Activated CD8-positive, alpha-beta T cell treated with anti-CD3 and anti-CD28 coated beads for 36 hours (primary cell): Measurements from ENCODE around the gene BTBD2. TPM values are rescaled to one million over a fixed set of nuclear protein-coding genes. Genes with fewer than 3 reads are reported as not detected.

Source experiments
- ATAC-seq: fragments of 200-7000 bp; cut with Tn5 transposase; one replicate; pipeline ENCODE4 v1.10.0; 2021; ENCODE audit warnings: mild to moderate bottlenecking, moderate library complexity
- CTCF ChIA-PET: fragments of 350-600 bp; sonication (Branson Sonifier 250); formaldehyde crosslinking; loops from one replicate; lab custom pipeline; 2021; ENCODE audit warnings: antibody characterized with exemption; lab: Charles Lee
- POLR2A ChIA-PET: fragments of 350-600 bp; sonication (Branson Sonifier 250); formaldehyde crosslinking; loops from one replicate; lab custom pipeline; 2021; ENCODE audit warnings: antibody characterized with exemption; lab: Charles Lee
- DNase-seq: peaks from one replicate; pipeline ENCODE4 v3.0.0-alpha.2; 2020
- H3K27ac Mint-ChIP-seq: one replicate; pipeline ENCODE4 v1.8.0; 2021; ENCODE audit warnings: mild to moderate bottlenecking, mixed read lengths
- H3K27me3 Mint-ChIP-seq: one replicate; pipeline ENCODE4 v1.8.0; 2021; ENCODE audit warnings: mixed read lengths
- H3K36me3 Mint-ChIP-seq: one replicate; pipeline ENCODE4 v1.8.0; 2021; ENCODE audit warnings: low read depth, mixed read lengths
- H3K4me1 Mint-ChIP-seq: one replicate; pipeline ENCODE4 v1.8.0; 2021; ENCODE audit warnings: low read depth, mixed read lengths
- H3K4me3 Mint-ChIP-seq: one replicate; pipeline ENCODE4 v1.8.0; 2021; ENCODE audit warnings: mild to moderate bottlenecking, moderate library complexity, mixed read lengths
- H3K9me3 Mint-ChIP-seq: one replicate; pipeline ENCODE4 v1.8.0; 2021; ENCODE audit warnings: mixed read lengths
- CTCF ChIP-seq: fragments of 200-600 bp; IDR thresholded peaks from one replicate; pipeline ENCODE4 v1.8.0; 2022; ENCODE audit warnings: antibody characterized with exemption, mild to moderate bottlenecking
- intact Hi-C: fragments of 100-400 bp; cut with micrococcal nuclease; formaldehyde crosslinking; loops from one replicate; pipeline ENCODE4 v1.10.0; 2022
- total RNA-seq, 2 experiments: library from RNA; stranded (reverse); gene quantifications; one replicate each; pipeline ENCODE4 v1.2.3, GENCODE V29; 2021

The BTBD2 gene
- total RNA-seq, 2 experiments from 2014 or later = 36.5 to 44.6 TPM

- CTCF ChIA-PET = no interaction called here
- no peak for DNase-seq
- intact Hi-C loops = no loop called here
- Mint-ChIP-seq H3K4me1 (peaks cover 8% of the 10 kb centered on the region), H3K27me3 (no peaks in the 10 kb centered on the region), H3K4me3 (no peak overlapping the region), H3K36me3 (peaks cover 3% of the 10 kb centered on the region), H3K9me3 (no peaks in the 10 kb centered on the region), H3K27ac (no peak overlapping the region)
- ATAC-seq = no peak
- no peak for TF ChIP-seq CTCF
- POLR2A ChIA-PET = no interaction called here
These were observed 55.5 kb downstream of the BTBD2 start for GRCh38 chr19:1959928-1960589.

- H3K36me3 Mint-ChIP-seq = peaks cover 1% of the 10 kb centered on the region
- CTCF ChIA-PET = no interaction called here
- POLR2A ChIA-PET = no interaction called here
- no peak overlapping the region for H3K27ac Mint-ChIP-seq
- intact Hi-C loops = no loop called here
- H3K4me3 Mint-ChIP-seq = no peak overlapping the region
- DNase-seq = no peak
- H3K9me3 Mint-ChIP-seq = no peaks in the 10 kb centered on the region
- TF ChIP-seq CTCF = no peak
- no peak for ATAC-seq
- no peaks in the 10 kb centered on the region for H3K27me3 Mint-ChIP-seq
- peaks cover 8% of the 10 kb centered on the region for H3K4me1 Mint-ChIP-seq
These were observed 57.8 kb downstream of the BTBD2 start for GRCh38 chr19:1957562-1958248.

GRCh38 chr19:1956868-1957492 lies 58.5 kb downstream of the BTBD2 start:
- no peaks in the 10 kb centered on the region for H3K27me3 Mint-ChIP-seq
- no peak overlapping the region for H3K27ac Mint-ChIP-seq
- peaks cover 8% of the 10 kb centered on the region for H3K4me1 Mint-ChIP-seq
- no peak for DNase-seq
- intact Hi-C loops = no loop called here
- no peak for ATAC-seq
- H3K9me3 Mint-ChIP-seq = no peaks in the 10 kb centered on the region
- no peak for TF ChIP-seq CTCF
- H3K36me3 Mint-ChIP-seq = peaks cover 1% of the 10 kb centered on the region
- POLR2A ChIA-PET = no interaction called here
- H3K4me3 Mint-ChIP-seq = no peak overlapping the region
- CTCF ChIA-PET = no interaction called here

- peaks cover 8% of the 10 kb centered on the region for H3K4me1 Mint-ChIP-seq
- intact Hi-C loops = no loop called here
- H3K9me3 Mint-ChIP-seq = no peaks in the 10 kb centered on the region
- ChIA-PET CTCF (no interaction called here), POLR2A (no interaction called here)
- H3K27me3 Mint-ChIP-seq = no peaks in the 10 kb centered on the region
- no peak for ATAC-seq
- H3K36me3 Mint-ChIP-seq = peaks cover 3% of the 10 kb centered on the region
- no peak for DNase-seq
- no peak for TF ChIP-seq CTCF
- H3K4me3 Mint-ChIP-seq = no peak overlapping the region
- no peak overlapping the region for H3K27ac Mint-ChIP-seq
These were observed 59.4 kb downstream of the BTBD2 start for GRCh38 chr19:1956122-1956494.
